ENCODE measurements around the gene MTA3.

- TF ChIP-seq CTCF (IDR thresholded peaks at IDR 0.05) (no peak), POLR2A (IDR thresholded peaks at IDR 0.05) (no peak)
Measured at GRCh38 chr2:42567806-42568400, 529 bp upstream of the MTA3 start.
